CD4-positive, alpha-beta T cell treated with Interleukin-6 at 100 ng/mL for 8 hours (primary cell): ENCODE results near the gene STPG4.

ENCODE experiments used
- DNase-seq: peaks from one replicate; pipeline ENCODE4 v3.0.0-alpha.2; 2020; ENCODE audit warnings: mixed read lengths, low spot score

The STPG4 gene

DNA sequence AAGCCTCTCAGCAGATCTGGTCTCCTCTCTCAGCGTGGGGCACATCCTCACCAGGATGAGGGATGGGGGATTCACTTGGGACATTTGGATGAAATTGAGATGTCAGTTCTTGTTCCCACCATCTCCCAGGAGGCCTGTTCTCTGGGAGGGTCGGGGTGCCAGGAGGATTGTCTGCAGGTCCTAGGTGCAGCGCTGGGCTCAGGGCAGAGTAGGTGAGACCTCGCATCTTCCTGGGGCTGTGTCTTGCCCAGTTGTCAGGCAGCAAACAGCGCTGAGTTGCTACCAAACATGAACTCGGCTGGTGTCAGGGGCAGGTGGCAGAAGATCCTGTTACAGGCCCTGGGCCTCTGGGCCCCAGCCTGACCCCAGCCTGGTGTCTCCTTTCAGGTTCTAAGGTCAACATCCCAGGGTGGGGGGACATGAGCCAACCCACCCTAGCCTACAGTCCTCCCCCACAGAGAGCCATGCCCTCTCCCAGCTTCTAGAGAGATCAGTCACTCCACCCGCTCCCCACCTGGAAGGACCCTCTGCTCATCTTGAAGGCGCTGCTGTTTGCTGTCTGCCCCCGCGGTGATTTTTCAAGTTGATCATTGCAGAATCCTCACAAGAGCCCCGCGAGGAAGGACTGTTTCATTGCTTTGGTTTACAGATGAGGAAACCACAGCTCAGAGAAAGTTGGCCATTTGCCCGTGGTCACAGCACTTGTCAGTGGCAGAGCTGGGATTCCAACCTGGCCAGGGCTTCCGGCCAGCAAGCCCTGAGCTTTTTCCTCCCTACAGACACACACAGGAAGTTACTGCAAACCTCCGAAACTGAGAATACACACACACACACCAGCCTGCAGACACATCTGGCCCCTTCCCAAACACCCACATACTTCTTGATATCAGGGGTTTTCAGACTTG is 83.9 kb downstream of the STPG4 start:
- DNase-seq: peak; percentile 49

DNA sequence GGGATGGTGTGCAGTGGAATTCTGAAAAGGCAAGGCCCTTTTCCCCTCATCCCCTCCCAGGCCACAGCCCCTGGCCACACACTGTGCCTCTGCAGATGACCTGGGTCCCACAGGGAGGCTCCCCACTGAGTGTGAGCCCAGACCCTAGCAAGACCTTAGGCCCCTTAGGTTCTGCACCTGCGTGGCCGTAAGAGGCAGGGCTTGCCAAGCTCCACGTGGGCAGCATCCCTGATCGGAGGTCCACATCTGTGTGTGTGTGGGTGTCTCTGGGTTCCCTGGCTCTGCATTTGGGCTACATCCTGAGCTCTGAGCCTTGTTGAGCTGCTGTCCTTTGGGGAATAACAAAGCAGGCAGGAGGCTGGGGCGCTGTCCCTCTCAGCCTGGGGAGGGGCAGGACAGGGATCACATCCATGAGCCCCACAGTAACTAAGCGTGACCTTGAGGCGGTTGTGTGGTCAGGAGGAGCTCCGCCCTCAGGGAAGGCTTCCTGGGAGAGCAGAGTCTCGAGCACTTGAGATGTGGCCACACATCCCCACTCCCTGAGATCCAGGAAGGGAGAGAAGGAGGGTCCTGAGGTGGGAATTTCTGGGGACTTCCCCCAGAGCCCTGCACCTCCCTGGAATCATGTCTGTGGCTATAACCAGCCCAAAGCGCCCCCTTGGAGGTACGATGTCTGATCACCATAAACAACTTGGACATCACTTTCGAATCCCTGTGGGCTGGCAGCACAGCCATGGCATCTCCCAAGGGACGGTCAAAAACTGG is 84.8 kb downstream of the STPG4 start:
- DNase-seq: no peak

DNA sequence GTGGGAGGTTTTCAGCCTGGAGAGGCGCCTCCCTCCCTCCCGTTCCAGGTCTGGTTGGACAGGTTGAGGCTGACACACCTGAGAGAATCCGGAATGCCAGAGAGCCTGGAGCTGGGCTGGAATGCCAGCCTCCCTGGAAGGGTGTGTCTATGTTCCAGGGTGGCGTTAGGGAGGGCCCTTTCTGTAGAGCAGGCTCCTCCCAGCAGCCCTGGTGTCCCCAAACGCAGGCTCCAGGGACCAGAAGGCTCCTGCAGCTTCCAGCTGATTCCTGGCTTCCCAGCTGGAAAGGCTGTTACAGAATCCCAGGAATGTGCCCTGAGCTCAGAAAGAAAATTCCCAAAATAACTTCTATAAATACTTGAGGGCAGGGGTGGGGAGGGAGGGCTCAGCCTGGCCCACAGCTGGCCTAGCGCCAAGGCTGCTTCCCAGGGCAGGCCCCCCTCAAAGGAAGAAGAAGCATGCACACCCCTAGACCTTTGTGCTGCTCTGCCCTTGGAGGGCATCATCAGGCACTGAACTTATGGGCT is 85.4 kb downstream of the STPG4 start:
- DNase-seq: no peak

DNA sequence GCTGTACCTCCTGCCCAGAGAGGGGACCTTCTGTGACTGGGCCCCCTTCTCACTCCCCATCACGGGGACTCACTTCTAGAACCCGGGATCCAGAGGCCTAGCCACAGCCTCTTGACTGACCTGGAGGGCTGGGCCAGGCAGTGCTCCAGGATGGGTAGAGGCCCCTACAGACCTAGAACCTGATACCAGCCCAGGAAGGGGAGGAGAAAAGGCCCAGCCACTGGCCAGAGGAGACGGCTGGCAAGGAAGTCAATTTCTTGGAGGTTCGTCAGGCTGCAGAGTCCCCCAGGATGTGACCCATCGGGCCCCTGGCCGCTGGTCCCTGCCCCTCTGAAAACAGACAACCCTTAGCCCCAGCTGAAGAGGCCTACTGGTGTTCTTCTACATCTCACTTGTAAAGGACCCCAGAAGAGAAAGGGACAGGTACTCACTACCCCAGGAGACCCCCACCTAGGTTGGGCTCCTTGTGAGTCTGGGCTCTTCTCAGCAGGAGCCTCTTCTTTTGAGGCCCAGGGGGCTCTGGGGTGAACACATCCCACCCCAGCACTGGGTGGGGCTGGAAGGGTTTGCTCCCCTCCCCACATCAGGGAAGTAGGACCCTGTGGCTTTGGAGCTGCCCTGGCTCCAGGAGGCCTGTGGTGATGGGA is 86.0 kb downstream of the STPG4 start:
- DNase-seq: no peak

DNA sequence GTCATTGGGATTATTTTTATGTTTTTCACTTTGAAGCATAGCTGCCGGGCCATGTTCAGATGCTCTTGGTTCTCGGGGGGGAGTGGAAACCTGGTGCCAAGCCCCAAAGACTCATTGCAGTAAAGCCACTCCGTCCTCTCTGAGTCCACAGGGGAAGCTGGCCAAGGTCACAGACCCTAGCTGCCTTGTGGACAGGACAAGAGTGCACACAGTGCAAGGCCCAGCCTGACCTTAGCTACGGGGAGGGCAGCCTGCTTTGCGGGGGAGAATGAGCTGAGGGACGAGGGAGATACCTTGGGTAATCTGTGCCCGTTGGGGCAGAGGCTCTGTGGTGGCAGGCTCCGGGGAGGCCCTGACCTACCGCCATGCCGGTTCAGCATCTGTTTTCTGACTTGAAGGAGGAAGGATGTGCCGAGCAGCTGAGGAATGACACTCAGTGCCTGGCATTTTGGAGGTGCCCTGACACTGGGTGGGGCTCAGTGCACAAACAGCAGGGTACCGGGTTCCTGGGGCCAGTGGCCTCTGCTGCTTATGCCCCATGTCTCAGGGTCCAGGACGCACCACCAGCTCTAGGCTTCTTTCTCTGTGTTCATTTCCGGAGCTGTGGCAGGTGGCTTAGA is 87.2 kb downstream of the STPG4 start:
- no peak for DNase-seq

DNA sequence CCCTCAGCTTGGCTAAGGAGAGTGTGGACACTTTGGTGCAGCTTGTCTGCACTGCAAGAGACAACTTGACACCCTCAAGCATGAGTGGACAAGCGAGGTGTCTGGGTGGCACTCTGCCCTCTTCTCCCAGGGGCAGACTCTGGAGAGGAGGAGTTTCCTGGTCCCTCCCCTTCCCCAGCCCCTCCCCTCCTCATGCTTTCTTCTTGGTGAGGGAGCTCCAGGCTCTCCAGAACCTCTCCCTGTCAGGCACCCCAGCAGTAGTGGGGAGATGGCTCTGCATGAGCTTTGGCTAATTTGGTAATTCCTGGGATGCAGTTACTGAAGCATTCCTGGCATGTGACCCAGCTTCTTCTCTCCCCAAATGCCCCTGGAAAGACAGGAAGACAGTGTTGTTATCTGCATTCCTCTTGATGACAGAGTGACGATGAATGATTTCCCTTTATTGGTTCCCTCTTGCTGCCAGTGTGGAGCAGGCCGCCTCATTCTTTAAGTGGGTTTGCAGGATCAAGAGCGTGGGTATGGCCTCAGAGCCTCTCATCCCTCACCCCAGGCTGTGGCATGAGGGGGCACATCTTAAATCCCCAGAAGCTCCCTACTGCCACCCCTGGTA is 89.2 kb downstream of the STPG4 start:
- DNase-seq: no peak

DNA sequence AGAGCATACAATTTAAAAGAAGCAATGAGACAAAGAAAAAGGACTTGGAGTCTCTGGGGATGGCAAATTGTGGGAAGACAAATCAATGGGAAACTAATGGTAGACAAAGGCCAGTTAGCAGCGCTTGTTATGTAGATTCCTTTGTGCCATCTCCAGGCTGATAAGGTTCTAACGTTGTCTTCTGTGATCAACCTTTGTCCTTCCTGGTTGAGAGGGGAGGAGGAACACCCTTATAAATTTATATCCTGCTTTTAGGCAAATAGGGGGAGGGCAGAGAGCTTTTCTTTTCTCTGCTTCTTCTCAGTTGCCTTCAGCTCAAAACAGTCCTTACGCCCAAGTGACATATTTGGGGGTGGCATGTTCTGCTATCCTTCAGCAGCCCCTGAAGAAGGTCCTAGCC is 89.8 kb downstream of the STPG4 start:
- DNase-seq: no peak

DNA sequence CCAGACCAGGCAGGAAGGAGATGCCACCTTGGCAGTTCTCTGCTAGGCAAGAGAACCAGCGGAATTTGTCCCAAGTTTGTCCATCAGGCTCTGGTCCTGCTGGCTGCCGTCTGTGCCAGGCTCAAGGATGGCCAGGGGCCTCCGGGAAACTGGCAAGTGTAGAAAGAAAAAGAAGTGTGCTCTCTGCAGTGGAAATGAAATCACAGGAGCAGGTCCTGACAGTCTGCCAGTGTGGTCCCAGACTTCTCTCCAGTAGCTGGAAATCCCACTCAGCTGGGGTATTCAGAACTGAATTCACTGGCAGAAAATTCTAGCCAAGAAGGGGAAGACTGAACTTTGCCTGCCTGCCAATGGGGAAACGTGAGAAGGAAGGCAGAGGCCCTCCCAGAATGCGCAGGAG is 91.0 kb downstream of the STPG4 start:
- no peak for DNase-seq

DNA sequence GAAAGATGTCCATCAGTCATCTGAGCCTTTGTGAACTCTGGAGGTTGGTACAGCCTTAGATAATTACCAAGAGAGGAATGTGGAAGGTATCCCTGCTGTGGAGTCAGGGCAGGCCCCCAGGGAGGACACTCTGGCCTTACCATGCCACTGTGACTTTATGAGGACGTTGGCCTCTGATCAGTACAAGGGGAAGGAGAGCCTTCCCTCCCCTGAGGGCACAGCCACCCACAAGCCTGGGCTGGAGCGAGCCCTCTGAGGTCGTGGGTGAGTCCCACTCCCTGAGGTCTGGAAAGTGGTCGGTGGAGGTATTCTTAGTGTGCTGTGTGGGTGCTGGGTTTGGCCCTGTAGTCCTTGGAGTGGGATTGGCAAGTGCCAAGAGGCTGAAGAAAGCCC is 91.6 kb downstream of the STPG4 start:
- DNase-seq: no peak

DNA sequence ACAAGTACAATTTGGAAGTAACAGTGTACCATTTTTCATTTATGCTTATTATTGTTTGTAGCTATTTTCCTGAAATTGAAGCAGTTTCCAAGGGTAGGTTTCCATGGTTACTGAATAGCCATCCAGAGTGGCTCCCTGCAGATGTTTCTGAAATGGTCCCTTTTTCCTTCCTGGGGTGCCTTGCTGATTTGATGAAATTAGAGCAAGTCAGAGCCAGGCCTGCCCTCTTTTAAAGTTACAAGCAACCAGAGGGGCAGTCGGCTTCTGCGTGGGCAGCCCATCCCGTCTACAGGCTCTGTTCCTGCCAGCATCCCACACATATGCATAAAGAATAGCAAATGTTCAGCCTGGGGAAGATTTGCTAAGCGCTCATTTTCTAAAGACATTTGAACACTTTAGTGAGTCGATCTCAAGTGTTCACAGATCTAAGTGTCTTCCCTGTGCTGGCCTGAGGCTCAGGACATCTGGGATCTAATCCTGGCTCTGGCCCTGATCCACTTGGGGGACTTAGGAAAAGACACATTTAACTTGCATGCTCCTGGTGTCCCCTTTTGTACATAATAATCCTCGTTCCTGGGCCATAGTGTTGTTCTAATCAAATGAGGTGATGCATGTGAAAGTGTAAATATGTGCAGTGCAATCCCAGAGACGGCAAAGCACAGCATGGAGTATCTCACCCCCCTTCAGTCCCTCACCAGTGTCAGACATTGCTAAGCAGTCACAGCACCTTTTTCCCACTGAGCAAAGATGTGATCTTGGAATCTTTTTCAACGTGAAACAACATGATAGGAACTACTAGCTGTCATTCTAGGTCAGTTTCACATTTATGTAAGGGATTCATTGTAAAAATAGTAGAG is 92.2 kb downstream of the STPG4 start:
- no peak for DNase-seq

DNA sequence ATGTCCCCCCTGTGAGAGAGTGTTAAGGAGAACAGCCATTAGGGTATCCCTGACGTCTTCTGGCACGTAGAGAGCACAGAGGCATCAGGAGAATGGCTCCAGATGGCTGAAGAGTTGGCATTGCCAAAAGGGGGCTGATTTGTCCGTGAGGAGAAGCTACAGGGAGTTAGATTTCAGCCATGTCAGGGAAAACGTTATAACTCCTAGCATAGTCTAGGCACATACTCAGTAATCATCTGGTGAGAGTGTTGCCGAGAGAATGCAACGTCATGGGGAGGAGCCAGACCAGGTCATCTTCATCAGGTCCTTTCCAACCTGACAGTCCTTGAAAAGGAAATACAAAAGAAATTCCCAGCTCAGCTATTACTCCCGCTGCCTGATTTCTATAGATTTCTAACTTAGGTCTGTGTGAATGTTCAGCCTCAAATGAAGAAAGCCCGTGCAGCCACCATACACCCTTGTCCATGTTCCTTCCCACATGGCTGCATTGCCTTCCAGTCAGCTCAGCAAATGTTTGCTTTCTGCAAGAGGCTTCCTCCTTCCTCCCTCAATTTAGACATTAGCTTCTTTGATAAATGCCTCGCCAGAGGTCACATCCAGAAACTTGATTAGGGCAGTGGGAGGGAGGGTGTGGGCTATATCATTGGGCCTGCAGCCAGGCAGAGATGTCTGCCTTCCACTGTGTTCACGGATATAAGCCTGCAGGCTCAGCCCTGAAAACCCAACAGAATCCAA is 93.0 kb downstream of the STPG4 start:
- no peak for DNase-seq

DNA sequence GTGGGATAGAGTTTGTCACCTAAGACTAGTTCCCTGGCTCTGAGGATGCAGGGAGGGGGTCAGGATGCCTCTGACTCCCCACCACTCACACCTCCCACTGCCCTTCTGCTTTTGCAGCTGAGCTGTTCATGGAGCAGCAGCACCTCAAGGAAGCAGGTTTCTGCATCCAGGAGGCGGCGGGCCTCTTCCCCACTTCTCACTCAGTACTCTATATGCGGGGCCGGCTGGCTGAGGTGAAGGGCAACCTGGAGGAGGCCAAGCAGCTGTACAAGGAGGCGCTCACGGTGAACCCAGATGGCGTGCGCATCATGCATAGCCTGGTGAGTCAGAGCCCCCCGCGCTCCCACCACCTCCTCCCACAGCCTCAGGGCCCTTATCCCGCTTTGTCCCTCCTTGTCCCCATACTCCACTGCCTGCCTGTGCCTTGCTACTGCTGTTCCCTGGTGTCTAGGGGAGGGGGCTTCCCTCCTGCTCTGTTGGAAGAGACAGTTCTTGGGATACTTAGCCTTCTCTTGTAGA is 94.4 kb downstream of the STPG4 start:
- DNase-seq: no peak

DNA sequence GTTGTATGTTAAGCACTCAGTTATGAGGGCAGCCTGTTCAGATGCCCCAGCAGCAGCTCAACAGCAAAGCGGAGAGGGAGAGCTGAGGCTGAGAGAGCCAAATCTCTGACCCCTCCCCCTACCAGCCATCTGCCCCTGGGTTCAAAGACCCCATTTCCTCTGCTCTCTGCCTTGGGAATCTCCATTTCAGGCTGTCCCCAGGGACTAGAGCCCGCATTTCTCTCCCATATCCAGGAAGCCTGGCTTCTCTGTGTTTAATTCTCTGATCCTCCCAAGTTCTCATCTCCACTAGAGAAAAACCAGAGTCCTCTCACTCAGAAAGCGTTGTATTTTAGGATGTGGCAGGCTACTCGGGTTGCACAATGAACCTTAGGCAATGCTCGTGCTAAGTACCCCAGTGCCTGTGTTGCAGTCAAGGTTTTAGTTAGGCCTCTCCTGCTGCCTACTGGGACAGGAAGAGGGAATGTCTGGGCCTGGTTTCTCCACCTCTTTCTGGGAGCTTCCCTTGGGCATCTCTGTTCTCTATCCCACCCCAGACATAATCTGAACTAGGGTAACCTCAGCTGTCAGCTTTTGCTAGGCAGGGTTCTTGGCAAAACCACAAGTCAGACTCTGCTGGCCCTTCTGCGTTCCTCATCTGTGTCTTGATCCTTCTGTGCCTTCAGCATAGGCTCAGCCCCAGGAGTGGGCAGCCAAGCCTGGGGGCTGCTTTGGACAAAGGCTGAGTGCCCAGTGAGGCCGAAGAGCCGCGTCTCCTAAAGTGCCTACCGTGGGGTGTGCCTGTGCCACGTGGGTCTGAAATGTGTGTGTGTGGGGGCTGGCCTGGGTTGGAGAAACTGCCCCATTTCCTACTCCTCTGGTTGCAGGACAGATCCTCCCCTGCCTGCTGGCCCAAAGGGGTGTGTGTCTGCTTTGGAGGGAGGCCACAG is 96.8 kb downstream of the STPG4 start:
- no peak for DNase-seq

DNA sequence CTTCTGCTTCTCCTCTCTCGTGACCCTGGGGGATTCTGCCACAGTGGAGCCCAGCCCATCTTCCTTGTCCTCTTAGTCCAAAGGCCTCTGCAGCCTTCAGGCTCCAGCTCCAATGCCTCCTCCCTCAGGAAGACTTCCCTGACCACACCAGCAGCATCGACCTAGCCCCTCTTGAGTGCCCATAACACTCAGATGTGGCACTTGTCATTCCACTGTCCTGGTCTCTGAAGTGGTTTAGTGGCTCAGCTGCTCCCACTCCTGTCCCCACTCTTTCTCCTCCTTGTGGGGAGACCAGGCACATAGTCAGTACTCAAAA is 97.5 kb downstream of the STPG4 start:
- DNase-seq: no peak

DNA sequence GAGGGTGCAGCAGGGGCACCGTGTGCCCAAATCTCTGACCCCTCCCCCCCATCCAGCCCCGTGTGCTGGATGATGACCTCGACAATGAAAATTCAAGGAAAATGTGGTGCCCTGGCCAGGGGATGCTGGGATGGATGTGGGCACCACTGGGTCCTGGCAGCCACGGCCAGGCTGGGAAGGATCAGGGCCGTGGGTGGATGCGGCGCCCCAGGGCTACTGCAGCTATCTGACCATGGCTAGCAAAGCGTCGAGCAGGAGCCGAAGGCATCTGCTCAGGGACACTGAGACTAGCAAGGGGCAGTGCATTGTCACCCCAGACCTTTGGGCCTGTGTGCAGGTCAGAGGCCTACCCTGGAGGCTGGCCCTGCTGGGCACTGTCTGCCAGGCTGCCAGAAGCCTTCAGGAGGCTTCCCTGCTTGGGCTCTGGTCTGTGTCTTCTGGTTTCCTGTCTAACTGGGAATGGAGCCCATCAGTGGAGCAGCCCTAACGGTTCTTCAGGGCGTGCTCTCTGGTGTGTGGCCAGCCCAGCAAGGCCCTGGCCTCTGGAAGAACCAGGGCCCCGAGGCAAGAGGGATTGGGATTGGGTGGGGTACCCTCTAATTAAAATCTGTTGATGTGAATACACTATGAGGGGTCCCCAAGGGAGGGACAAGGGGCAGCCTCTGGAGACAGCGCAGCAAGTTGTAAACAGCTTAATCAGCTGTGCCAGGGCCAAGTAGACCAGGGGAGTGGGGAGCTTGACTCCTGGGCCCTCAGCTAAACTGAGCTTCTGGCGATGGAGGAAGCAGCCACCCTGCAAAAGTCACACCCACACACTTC is 98.0 kb downstream of the STPG4 start:
- no peak for DNase-seq

DNA sequence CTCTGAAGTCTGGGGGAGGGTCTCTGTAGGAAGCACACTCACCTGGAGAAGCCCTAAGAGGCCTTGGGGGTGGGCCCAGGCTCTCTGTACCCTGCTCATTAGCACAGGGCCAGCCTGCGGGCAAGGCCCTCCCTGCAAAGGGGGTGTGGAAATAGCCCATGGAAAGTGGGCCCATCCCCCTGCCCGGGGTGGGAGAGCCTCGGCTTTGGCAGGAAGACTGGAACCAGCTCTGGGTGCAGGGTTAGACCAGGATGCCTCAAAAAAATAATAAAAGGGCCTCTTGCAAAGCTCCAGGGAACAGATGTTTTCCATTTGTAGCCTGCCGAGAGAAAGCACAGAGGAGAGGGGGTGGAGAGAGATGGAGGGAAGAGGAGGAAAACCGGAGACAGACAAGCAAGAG is 98.7 kb downstream of the STPG4 start:
- no peak for DNase-seq

DNA sequence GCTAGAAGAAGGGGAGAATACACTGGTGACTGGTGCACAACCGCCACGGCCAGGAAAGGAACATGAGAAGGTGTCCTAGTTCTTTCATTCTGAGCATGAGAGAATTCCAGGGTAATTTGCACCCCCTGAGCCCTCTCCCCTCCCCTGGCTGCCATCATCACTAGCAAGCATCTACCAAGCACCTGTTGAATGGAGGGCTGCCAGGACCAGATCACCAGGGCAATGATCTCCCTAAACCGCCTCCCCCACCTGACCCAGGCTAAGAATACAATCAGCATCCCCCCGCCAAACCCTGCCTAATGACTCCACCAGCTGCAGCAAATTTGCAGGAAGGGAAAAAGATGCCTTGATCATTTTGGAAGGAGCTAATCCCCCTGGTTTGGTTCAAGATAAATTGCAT is 100.2 kb downstream of the STPG4 start:
- no peak for DNase-seq

DNA sequence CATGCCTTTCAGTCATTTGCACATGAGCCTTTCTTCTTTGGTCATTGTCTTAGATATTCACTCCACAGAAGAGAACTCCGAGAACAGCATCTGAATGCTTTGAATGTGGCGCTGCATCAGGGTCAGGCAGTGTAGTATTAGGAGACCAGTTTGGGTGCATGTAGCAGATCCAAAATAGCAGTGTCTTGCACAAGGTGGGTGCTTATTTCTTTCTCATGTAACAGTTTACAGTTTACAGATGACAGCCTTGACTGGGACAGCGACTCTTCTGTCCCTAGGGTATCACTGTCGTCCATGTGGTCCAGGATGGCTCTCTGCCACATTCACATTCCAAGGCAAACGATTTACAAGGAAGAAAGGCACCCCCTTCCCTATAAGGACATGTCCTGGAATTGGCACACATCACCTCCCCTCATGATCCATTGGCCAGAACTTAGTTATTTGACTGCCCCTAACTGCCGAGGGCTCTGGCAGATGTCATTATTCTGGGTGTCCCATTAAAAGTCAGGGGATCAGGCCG is 101.0 kb downstream of the STPG4 start:
- no peak for DNase-seq
